HG03135 (cell line): ENCODE measurements around the gene TAOK3.

ENCODE experiments used
- ATAC-seq: cut with Tn5 transposase; IDR thresholded peaks from one replicate; pipeline ENCODE4 v1.9.1; 2021; ENCODE audit warnings: mild to moderate bottlenecking, moderate library complexity; ENCODE audit not compliant: unreplicated experiment

The TAOK3 gene

DNA sequence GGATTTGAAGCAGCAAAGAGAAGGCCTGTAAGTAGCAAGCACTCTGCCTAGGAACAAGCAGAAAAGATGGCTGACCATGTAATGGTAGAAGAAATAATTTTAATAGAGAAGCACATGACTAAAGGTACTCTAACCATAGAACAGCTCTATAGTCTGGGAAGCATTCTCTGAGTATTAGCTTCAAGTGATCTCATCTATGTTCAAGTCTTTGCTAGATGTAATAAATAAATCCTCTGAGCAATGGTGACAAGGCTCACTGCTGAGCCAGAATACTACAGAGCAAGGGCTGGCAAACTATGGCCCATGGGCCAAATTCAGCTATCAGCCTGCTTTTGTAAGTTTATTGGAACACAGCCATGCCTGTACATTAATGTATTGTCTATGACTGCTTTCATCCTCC is 152.0 kb downstream of the TAOK3 start:
- ATAC-seq, result no peak

DNA sequence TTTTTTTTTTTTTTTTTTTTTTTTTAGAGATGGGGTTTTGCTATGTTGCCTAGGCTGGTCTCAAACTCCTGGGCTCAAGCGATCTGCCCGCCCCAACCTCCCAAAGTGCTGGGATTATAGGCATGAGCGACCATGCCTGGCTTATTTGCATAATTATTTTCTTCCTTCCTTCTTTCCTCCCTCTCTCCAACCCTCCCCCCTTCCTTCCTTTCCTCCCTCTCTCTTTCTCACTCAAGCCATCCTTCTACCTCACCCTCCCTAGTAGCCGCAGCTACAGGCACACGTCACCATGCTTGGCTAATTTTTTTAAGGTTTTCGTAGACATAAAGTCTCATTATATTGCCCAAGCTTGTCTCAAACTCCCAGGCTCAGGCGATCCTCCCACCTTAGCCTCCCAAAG is 152.9 kb downstream of the TAOK3 start:
- no peak for ATAC-seq

DNA sequence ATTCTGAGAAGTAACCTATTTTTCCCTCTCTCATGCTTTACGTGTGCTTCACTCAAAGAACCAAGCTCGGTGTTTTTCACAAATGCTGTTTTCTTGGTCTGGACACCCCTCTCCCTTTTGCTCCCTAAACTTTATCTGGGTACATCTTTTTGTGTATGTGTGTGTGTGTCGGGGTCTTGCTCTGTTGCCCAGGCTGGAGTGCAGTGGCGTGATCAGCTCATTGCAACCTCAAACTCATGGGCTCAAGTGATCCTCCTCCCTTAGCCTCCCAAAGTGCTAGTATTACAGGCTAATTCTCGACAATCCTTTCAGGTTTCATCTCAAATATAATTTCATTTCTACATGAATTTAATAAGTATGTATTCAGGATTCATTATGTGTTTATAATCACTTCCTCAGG is 153.6 kb downstream of the TAOK3 start:
- ATAC-seq, result no peak

DNA sequence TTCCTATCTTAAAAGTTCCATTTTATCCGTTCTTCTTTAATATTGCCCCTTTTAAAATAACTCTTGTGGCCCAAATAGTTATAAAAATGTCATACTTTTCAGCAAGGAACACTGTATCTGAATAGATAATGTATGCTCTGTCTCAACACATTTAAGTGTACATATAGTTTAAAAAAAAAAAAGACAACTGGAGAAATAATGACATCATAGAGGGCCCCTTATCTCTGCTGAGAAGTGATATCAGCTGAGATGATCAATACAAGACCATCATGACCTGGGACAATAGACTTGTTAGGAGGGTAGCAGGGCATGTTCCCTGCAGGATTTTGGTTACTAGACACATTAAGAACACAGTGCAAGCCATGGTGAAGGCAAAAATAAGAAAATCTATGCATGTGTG is 159.3 kb downstream of the TAOK3 start:
- no peak for ATAC-seq

DNA sequence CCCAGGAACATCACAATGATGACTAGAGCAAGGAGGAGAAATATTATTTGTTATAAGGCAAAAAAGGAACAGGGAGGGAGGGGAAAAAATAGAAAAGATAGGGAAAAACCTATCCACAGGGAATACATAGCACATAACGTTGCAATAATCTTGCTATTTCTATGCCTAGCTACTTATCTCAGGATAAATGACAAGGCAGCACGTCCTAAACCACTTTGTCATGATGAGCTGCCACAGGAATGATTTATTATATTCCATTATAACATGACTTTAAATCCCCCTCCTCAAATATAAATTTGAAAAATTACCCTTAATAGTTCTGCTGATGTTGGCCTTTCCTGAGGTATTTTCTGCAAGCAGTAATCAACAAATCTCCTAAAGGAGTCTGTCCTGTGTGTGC is 160.1 kb downstream of the TAOK3 start:
- ATAC-seq, result no peak

DNA sequence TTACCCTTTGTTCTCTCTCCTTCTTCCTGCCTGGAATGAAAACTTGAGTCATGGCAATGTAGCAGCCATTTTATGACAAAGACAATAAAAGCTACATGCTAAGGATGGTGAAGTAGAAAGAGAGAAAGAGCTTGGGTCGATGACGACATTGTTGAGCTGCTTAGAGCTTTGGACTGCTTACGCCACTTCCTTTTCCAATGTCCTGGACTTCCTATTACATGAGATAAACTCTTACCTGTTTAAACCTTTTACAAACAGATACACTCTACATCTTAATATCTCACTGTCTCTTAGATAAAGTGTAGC is 166.6 kb downstream of the TAOK3 start:
- no peak for ATAC-seq

DNA sequence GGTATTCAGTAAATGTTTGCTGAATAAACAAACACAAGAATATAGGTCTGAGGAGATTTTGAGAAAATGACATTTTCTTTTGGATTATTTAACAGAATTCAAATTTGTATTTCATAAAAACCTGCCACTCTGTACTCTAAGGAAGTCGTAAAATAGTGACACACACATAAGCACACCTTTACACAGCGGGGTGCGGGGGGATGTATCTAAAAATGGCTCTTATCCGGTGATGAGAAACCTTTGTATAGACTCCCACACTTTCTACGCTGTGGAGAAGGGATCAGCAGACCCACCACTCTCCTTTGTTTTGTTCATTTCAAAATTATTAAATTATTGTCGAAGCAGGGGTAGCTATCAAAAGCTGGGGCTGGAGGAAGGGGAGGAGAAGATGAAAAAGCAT is 178.7 kb downstream of the TAOK3 start:
- ATAC-seq, result no peak

DNA sequence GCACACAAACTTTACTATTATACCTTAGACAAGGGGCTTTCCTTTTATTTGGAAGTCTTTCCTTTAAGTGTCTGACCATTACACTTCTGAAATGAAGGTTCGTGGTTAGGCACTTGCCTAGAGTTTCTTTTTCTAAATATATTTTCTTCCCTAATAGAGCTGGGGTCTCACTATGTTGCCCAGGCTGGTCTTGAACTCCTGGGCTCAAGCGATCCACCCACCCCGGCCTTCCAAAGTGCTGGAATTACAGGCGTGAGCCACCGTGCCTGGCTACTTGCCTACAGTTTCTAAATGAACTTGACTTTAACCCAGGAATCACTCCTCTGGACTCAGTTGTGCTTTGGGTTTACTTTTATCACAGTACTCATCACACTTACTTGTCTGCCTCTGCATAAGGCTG is 179.2 kb downstream of the TAOK3 start:
- no peak for ATAC-seq

DNA sequence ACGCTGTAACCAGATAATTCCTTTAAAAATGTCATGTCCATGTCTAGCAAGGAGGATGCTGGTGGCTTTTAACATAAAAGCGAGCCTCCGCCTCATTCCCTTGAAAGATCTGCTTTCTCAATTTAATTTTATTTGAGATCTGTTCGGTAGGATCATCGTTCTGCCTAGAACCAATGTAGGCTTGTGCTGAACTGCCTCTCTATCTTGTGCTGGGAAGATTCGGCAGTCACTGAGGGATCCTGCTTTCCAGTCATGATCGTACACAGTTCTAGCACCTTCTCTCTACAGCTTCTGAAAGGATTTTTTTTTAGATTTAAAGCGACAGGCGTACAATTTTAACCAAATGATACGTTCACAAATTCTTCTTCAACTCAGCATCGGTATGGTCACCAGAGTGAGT is 182.4 kb downstream of the TAOK3 start:
- no peak for ATAC-seq

DNA sequence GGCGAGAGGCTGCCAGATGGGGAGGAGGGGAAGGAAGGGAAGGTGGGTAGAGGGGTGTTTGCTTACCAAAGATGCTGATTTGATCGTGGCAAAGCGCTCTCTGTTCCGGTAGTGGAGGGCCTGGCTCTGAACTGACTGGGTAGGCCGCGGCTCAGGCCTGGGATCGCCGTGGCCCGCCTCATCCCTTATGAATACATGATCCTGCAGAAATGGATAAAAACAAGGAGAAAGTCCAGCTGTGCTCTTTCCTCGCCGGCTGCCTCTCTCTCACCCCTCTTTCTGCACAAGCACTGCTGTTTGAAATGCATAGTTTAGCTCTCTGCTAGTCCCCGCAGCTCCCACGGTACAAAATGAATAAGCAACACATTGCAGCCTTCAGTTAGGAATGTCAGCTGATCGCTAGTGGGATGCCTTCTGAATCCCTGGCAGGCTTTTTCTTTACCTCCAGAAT is 182.9 kb downstream of the TAOK3 start:
- no peak for ATAC-seq

DNA sequence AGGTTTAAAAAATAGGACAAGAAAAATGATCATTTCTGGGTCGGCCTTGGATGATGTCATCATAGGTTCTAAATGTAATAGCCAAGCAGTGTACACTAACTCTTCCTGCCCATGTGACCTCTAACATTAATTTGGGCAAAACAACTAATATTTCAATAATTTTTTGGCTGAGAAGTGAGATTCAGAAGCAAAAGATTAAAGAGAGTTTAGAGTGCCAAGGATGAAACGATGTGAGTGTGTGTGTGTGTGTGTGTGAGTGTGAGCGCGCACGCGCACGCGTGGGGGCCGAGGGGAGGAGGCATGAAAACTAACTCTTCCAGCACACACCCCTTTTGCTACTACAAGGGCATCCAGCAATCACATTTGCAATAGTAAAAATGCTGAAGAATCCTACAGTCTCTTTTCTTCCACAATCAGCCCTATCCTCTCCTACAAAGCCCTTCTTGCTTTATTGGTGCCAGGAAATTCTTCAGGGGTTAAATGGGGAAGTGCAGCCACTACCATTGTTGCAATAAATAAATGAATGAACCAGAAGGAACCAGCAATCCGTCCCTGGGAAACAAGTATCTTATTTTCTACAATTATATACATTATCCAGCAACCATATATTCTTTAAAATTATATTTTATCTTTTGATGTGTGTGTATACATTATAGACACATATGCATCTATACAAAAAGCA is 183.9 kb downstream of the TAOK3 start:
- ATAC-seq, result no peak

DNA sequence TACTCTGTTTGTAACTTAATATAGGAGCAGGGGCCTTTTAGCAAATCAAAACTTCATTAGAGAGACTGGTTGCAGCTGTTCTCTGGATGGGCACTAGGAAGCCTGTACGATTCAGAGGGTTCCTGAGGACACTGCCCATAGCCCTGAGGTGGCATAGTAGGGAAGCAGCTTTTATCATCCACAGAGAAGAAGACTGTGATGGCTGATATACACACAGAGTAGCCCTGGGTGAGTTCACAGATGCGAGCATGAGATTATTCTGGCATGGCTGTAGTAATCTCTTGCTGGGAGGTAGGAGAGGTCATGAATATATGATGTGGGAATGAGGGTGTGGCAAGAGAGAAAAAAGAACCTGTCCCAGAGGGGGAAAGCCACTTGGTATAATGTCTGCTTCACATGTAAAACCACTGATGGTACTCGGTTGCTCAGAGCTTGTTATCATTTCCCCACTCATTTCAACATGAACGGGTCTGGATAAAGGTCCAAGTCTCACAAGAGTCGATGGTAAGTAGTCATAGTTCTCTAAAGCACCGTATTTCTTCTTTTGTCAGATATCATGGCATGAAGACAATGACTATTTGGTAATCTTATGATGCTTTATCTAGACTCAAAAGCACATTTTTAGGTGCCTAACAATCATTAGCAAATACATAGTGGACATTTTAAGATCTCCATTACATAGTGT is 184.8 kb downstream of the TAOK3 start:
- ATAC-seq, result no peak

DNA sequence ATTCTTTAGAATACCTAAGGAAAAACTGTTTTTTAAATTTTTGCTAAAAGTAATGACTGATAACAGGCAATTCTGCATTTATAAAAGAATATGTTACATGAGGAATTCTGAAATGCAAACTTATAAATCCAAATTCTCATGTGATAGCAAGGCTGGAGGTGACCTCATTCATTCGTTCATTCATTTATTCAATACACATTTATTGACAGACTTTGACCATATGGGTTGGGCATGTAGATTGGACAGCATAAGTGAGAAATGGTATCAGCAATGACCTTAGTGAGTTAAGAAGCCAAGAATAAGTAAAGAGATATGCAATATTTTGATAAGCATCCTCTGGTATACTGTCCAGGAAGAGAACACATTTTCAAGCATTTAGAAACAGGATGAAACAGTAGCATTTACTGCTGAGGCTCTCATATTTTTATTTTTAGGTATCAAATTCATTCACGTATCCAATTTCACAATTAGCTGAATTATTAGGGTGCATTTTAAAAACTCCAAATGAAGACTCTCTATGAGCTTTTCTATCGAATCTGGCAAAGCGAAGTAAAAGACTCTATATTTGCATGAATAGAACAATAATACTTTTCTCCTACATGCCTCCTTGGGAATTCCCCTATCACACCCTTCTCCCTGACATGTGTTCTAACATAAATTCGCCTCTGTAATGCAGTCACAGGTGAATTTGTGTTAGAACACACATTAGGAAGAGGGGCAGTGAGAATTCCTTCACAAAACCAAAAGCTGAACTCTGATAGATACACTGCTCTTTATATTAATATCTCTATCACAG is 186.9 kb downstream of the TAOK3 start:
- no peak for ATAC-seq

DNA sequence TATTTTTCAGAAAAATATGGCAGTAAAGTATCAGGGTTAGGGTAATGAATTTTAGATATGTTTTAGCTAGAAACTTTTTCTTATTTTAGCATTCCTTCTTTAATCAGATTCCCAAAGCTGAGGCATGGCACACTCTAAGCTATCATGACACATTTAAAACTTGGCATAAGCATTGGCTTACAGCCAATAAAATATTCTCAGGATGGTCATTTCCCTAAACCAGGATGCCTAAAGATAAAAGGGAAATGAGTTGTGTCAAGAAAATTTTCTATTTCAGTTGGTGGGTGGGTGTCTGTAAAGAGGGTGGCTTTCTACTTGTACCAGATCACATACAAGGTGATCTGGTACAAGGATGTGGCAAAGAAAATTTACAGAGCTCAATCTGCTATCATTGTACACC is 189.0 kb downstream of the TAOK3 start:
- ATAC-seq, result no peak

DNA sequence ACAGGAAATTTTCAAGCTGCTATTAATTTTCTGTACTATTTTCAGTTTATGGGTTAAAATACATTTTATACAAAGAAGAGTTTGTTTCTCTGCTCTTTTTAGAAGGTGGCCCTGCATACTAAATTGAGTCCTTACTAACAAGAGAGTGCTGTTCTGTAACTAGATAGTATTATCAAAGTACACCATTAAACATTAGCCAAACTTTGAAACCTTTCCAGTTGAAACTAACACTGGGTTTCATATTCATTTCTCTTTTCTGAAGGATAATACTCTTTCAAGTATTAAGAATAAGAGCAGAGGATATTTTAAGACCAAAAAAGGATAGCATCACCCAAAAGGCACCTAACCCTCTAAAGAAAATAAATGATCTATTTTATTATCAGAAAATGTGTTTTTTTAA is 189.6 kb downstream of the TAOK3 start:
- ATAC-seq, result no peak

DNA sequence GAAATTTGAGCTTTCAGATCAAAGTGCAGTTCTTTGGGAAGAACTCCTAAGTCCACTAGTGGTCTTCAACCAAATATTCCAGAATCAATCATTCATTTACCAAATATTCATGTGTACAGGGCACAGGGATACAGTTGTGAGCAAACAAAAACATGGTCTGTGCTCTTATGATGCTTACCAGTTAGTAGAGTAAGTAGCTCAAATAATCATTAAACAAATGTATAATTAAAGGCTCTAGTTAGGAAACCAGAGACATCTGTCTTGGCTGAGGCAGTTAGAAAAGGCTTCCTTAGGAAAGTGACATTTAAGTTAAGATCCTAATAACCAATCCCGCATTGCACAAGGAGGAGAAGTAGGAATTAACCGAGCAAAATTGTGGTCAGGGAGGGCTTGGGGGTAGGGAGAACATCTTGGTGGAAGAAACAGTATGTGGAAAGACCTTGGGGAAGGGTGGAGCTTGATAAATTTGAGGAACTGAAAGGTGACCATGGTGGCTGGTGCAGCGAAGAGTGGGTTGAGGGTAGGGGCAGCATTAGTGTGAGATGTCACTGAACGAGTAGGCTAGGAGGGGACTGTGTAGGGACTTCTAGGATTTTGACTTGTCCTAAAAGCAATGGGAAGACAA is 196.8 kb downstream of the TAOK3 start:
- peak; percentile 76 for ATAC-seq

DNA sequence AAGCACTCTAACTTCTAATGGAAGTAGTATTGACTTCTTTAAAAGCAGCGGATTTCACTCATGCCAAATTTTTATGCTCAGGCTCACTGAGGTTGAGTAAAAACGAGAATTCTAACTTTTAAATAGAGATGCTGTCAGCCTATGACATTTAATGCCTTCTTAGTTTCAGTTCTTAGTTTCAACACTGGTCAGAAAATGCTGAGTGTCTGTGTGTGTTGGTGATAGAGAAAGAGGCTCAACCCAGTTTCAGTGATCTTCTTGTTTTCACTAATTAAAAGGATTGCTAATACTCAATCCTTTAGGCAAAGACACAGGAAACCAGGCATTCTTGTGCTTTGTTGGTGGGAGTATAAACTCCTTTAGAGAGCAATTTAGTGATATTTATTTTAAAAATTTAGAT is 205.8 kb downstream of the TAOK3 start:
- ATAC-seq, result peak; percentile 94

DNA sequence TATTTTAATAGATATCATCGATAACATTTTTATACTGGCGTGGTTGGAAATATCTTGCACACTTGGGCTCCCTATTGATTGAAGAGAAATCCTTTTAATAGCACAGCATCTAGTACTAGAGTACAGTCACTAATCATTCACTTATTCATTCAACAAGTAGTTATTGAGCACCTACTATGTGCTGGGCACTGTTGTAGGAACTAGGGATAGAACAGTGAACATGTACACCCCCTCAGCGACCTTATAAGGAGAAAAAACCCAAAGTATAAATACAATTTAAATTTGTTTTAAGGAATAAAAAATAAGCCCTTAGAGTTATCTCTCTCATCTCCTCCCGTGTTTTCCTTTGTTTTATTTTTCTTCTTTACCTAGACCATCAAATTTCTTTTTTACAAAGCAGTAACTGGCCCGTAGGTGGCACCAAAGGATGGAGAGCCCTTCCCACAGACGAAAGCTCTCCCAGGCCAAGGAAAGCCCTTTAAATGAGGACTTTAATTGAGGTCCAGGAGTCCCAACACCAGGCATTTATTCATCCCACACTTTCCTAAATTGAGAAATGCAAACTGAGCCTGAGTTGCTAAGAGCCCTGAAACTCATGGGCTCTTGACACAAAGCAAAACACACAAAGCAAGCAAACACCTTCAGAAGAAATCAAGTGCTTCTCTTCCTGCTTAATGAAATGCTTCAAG is 207.8 kb downstream of the TAOK3 start:
- ATAC-seq, result no peak

DNA sequence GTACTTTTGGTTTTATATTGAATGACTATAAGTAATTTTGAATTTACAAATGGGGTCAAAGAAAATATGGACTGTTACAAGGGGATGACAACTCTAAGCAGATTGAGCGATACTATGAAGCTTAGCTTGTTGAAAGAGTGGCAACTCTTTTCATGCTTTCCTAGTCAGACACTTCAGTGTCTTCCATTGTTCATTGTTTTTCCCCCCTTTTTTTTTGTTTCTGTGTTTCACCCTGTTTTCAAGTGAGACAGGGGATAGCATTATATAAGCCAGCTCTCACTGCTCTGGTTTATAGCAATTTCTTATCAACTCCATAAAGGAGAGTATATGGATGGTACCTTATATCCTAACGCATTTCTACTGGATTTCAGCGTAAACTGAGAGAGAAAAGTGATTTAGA is 212.2 kb downstream of the TAOK3 start:
- no peak for ATAC-seq

DNA sequence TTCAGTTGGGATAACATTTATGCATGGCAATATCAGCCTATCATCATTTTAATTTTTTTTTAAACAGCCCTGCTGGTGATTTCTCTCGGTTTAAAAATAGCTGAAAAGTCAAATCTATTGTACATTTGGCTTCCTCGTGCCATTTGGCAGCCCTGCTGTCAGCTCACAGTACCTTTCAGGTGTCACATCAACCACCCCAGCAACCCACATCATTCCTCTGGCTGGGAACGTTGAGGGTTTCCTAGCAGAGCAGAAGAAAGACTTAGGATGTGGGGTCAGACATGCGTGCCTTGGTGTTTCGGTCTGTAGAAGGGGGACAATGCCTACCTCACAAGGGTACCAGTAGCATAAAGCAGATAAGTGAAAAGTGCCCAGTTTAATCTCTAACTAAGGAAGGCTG is 221.0 kb downstream of the TAOK3 start:
- ATAC-seq, result no peak

DNA sequence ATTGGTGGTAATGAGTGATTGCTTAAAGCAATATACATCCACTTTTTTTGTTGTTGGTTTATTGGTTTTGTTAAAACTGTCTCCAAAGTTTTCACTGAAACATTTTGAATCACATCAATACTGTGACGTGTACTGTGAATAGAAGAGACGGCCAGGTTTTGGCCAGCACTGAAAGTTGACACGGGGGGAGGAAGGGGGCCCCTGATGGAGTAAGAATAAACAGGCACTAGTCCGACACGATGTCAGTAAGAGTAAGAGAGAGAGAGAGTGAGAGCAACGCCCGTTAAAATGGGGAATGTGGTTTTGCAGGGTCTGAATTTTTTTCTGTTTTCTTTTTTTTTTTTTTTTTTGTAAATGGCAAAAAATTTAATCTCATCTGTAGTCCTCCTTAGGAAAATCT is 222.1 kb downstream of the TAOK3 start:
- ATAC-seq, result no peak
